CD4-positive, alpha-beta memory T cell (primary cell): ENCODE results near the gene PRDX4. TPM values are rescaled to one million over a fixed set of nuclear protein-coding genes. Genes with fewer than 3 reads are reported as not detected.
A peak's percentile ranks its signal among the peaks of the same experiment; 100 is the strongest.

Experiments used
- CTCF ChIA-PET: fragments of 350-600 bp; sonication (Branson Sonifier 250); formaldehyde crosslinking; loops from one replicate; lab custom pipeline; 2021; ENCODE audit warnings: inconsistent platforms; ENCODE audit not compliant: partially characterized antibody; lab: Charles Lee
- POLR2A ChIA-PET: fragments of 350-600 bp; sonication (Branson Sonifier 250); formaldehyde crosslinking; loops from one replicate; lab custom pipeline; 2021; ENCODE audit not compliant: partially characterized antibody; lab: Charles Lee
- DNase-seq, 5 donors: peaks; one replicate each; pipeline versions ENCODE4 v3.0.0 to v3.0.0-alpha.2; 2020 to 2022; ENCODE audit warnings: mixed read lengths in 1 of 5
- H3K27ac ChIP-seq: one replicate; pipeline ENCODE4 v1.7.0; 2013; ENCODE audit warnings: low read depth, low read length
- H3K27me3 ChIP-seq: 2 replicates; pipeline ENCODE4 v1.7.0; 2013; ENCODE audit warnings: mild to moderate bottlenecking, low read length, moderate library complexity; ENCODE audit not compliant: insufficient read depth
- H3K36me3 ChIP-seq: 2 replicates; pipeline ENCODE4 v1.7.0; 2013; ENCODE audit warnings: mild to moderate bottlenecking, low read length, moderate library complexity; ENCODE audit not compliant: insufficient read depth
- H3K4me1 ChIP-seq: 2 replicates; pipeline ENCODE4 v1.7.0; 2013; ENCODE audit warnings: mild to moderate bottlenecking, low read length, moderate library complexity; ENCODE audit not compliant: insufficient read depth
- H3K4me3 ChIP-seq, 2 donors: one replicate each; pipeline ENCODE4 v1.7.0; 2013; ENCODE audit warnings: low read length in 2 of 2, mild to moderate bottlenecking in 1 of 2
- H3K9me3 ChIP-seq, 2 donors: one replicate each; pipeline ENCODE4 v1.7.0; 2013; ENCODE audit warnings: low read length in 2 of 2, control low read depth in 1 of 2; ENCODE audit not compliant: control insufficient read depth in 1 of 2
- H3K27ac Mint-ChIP-seq, 7 donors: one replicate each; pipeline ENCODE4 v1.8.0; 2020 to 2021; ENCODE audit warnings: mixed read lengths in 7 of 7, mild to moderate bottlenecking in 6 of 7, inconsistent platforms in 3 of 7, moderate library complexity in 3 of 7
- H3K27me3 Mint-ChIP-seq, 2 donors: one replicate each; pipeline ENCODE4 v1.8.0; 2020 to 2021; ENCODE audit warnings: mixed read lengths in 2 of 2
- H3K36me3 Mint-ChIP-seq, 2 donors: one replicate each; pipeline ENCODE4 v1.8.0; 2020 to 2021; ENCODE audit warnings: mixed read lengths in 2 of 2, inconsistent platforms in 1 of 2, mild to moderate bottlenecking in 1 of 2
- H3K4me1 Mint-ChIP-seq, 4 donors: one replicate each; pipeline ENCODE4 v1.8.0; 2020 to 2021; ENCODE audit warnings: mixed read lengths in 4 of 4, mild to moderate bottlenecking in 1 of 4
- H3K4me3 Mint-ChIP-seq, 8 donors: one replicate each; pipeline ENCODE4 v1.8.0; 2020 to 2021; ENCODE audit warnings: mixed read lengths in 8 of 8, mild to moderate bottlenecking in 7 of 8, moderate library complexity in 6 of 8, inconsistent platforms in 3 of 8
- H3K9me3 Mint-ChIP-seq, 8 donors: one replicate each; pipeline ENCODE4 v1.8.0; 2020 to 2021; ENCODE audit warnings: mixed read lengths in 8 of 8, mild to moderate bottlenecking in 5 of 8, inconsistent platforms in 3 of 8, moderate library complexity in 1 of 8
- intact Hi-C: fragments of 100-400 bp; cut with micrococcal nuclease; formaldehyde crosslinking; loops from one replicate; pipeline ENCODE4 v1.15.1; 2023
- polyA plus RNA-seq, 2 donors: library from polyadenylated mRNA; unstranded; fragments of 300-500 nt; fragmentation: Illumina TruSeq; gene quantifications; one replicate each; pipeline ENCODE4 v1.2.3, GENCODE V29; 2021
- total RNA-seq, 2 experiments: library from RNA; stranded (reverse); gene quantifications; one replicate each; pipeline ENCODE4 v1.2.3, GENCODE V29; 2021

Gene PRDX4
- total and polyA plus RNA-seq, 4 experiments from 2014 or later = 13.1 to 65.5 (median 39.2) TPM

GRCh38 chrX:23704673-23705206 is 37.4 kb downstream of the PRDX4 start:
- ChIA-PET CTCF (no interaction called here), POLR2A (no interaction called here)
- intact Hi-C loops = no loop called here
- Histone ChIP-seq H3K27ac (no peak overlapping the region), H3K9me3 (no peaks in the 10 kb centered on the region), H3K4me3 (no peak overlapping the region), H3K36me3 (peaks cover 14% of the 10 kb centered on the region), H3K27me3 (no peaks in the 10 kb centered on the region), H3K4me1 (no peaks in the 10 kb centered on the region)
- DNase-seq = no peak
- H3K4me3 Mint-ChIP-seq = no peak overlapping the region
- H3K27ac Mint-ChIP-seq = no peak overlapping the region
- peaks cover 7 to 24% of the 10 kb centered on the region in 2 donors for H3K36me3 Mint-ChIP-seq
- no peaks in the 10 kb centered on the region for H3K27me3 Mint-ChIP-seq
- peaks cover 0 to 3% (median 0%) of the 10 kb centered on the region in 4 donors for H3K4me1 Mint-ChIP-seq
- no peaks in the 10 kb centered on the region for H3K9me3 Mint-ChIP-seq

GRCh38 chrX:23705235-23705634 is 37.9 kb downstream of the PRDX4 start:
- no peak overlapping the region for H3K4me3 ChIP-seq
- DNase-seq = no peak
- Mint-ChIP-seq H3K9me3 (no peaks in the 10 kb centered on the region), H3K27me3 (no peaks in the 10 kb centered on the region), H3K4me3 (no peak overlapping the region), H3K27ac (no peak overlapping the region), H3K36me3 (peaks cover 7 to 24% of the 10 kb centered on the region in 2 donors), H3K4me1 (no peaks in the 10 kb centered on the region)
- intact Hi-C loops = no loop called here
- CTCF ChIA-PET = no interaction called here
- no peaks in the 10 kb centered on the region for H3K9me3 ChIP-seq
- no peaks in the 10 kb centered on the region for H3K4me1 ChIP-seq
- no peak overlapping the region for H3K27ac ChIP-seq
- no peaks in the 10 kb centered on the region for H3K27me3 ChIP-seq
- POLR2A ChIA-PET = no interaction called here
- H3K36me3 ChIP-seq = peaks cover 14% of the 10 kb centered on the region

- H3K36me3 Mint-ChIP-seq = peaks cover 14 to 38% of the 10 kb centered on the region in 2 donors
- H3K4me1 ChIP-seq = no peaks in the 10 kb centered on the region
- H3K27me3 ChIP-seq = no peaks in the 10 kb centered on the region
- POLR2A ChIA-PET = no interaction called here
- H3K4me1 Mint-ChIP-seq = no peaks in the 10 kb centered on the region
- no peaks in the 10 kb centered on the region for H3K9me3 ChIP-seq
- H3K4me3 ChIP-seq = no peak overlapping the region
- H3K27me3 Mint-ChIP-seq = no peaks in the 10 kb centered on the region
- no peak for DNase-seq
- H3K36me3 ChIP-seq = no peaks in the 10 kb centered on the region
- no peaks in the 10 kb centered on the region for H3K9me3 Mint-ChIP-seq
- CTCF ChIA-PET = interaction anchor here (0.9 kb wide), 1 partner anchor 9 kb away, joined by 3 read pairs; no protein-coding TSS in a partner anchor
- H3K4me3 Mint-ChIP-seq = no peak overlapping the region
- intact Hi-C loops = no loop called here
- H3K27ac ChIP-seq = no peak overlapping the region
- H3K27ac Mint-ChIP-seq = peak overlapping the region in 1 of 7 donors; percentile 60
Measured at GRCh38 chrX:23720117-23720677, 52.9 kb downstream of the PRDX4 start.

GRCh38 chrX:23726191-23726590 is 58.9 kb downstream of the PRDX4 start:
- H3K4me1 Mint-ChIP-seq = no peaks in the 10 kb centered on the region
- peaks cover 7 to 44% of the 10 kb centered on the region in 2 donors for H3K36me3 Mint-ChIP-seq
- ChIA-PET POLR2A (no interaction called here), CTCF (no interaction called here)
- Histone ChIP-seq H3K27me3 (no peaks in the 10 kb centered on the region), H3K27ac (no peak overlapping the region), H3K9me3 (no peaks in the 10 kb centered on the region), H3K4me1 (no peaks in the 10 kb centered on the region), H3K4me3 (no peak overlapping the region), H3K36me3 (no peaks in the 10 kb centered on the region)
- intact Hi-C loops = no loop called here
- DNase-seq = no peak
- peak overlapping the region in 2 of 7 donors; percentile 36 to 62 for H3K27ac Mint-ChIP-seq
- H3K4me3 Mint-ChIP-seq = no peak overlapping the region
- no peaks in the 10 kb centered on the region for H3K9me3 Mint-ChIP-seq
- no peaks in the 10 kb centered on the region for H3K27me3 Mint-ChIP-seq

GRCh38 chrX:23727206-23727605 is 59.9 kb downstream of the PRDX4 start:
- peaks cover 0 to 1% (median 0%) of the 10 kb centered on the region in 4 donors for H3K4me1 Mint-ChIP-seq
- Histone ChIP-seq H3K9me3 (no peaks in the 10 kb centered on the region), H3K36me3 (no peaks in the 10 kb centered on the region), H3K4me3 (no peak overlapping the region), H3K27me3 (no peaks in the 10 kb centered on the region), H3K4me1 (no peaks in the 10 kb centered on the region), H3K27ac (no peak overlapping the region)
- H3K27me3 Mint-ChIP-seq = no peaks in the 10 kb centered on the region
- peaks cover 7 to 46% of the 10 kb centered on the region in 2 donors for H3K36me3 Mint-ChIP-seq
- intact Hi-C loops = no loop called here
- H3K27ac Mint-ChIP-seq = peak overlapping the region in 2 of 7 donors; percentile 23 to 25
- no peaks in the 10 kb centered on the region for H3K9me3 Mint-ChIP-seq
- no peak for DNase-seq
- no peak overlapping the region for H3K4me3 Mint-ChIP-seq
- ChIA-PET POLR2A (no interaction called here), CTCF (interaction anchor here (1.3 kb wide), 1 partner anchor 174 kb away, joined by 3 read pairs; no protein-coding TSS in a partner anchor)

GRCh38 chrX:23729214-23729613 is 61.9 kb downstream of the PRDX4 start:
- CTCF ChIA-PET = no interaction called here

GRCh38 chrX:23731951-23732350 is 64.7 kb downstream of the PRDX4 start:
- H3K27me3 Mint-ChIP-seq = no peaks in the 10 kb centered on the region
- POLR2A ChIA-PET = no interaction called here
- H3K4me3 Mint-ChIP-seq = no peak overlapping the region
- Histone ChIP-seq H3K4me1 (no peaks in the 10 kb centered on the region), H3K4me3 (no peak overlapping the region), H3K27ac (no peak overlapping the region), H3K9me3 (no peaks in the 10 kb centered on the region), H3K27me3 (no peaks in the 10 kb centered on the region), H3K36me3 (no peaks in the 10 kb centered on the region)
- H3K4me1 Mint-ChIP-seq = peaks cover 2 to 13% (median 8%) of the 10 kb centered on the region in 4 donors
- H3K27ac Mint-ChIP-seq = peak overlapping the region in 1 of 7 donors; percentile 35
- H3K9me3 Mint-ChIP-seq = no peaks in the 10 kb centered on the region
- peaks cover 0 to 42% of the 10 kb centered on the region in 2 donors for H3K36me3 Mint-ChIP-seq
- intact Hi-C loops = no loop called here
- CTCF ChIA-PET = interaction anchor here (1.3 kb wide), 1 partner anchor 169 kb away, joined by 4 read pairs; no protein-coding TSS in a partner anchor
- DNase-seq = no peak

More at GRCh38 chrX:23729214-23729613, 61.9 kb downstream of the PRDX4 start:
- Histone ChIP-seq H3K4me1 (no peaks in the 10 kb centered on the region), H3K36me3 (no peaks in the 10 kb centered on the region), H3K27me3 (no peaks in the 10 kb centered on the region), H3K27ac (no peak overlapping the region), H3K4me3 (no peak overlapping the region), H3K9me3 (no peaks in the 10 kb centered on the region)
- no peak for DNase-seq
- Mint-ChIP-seq H3K27me3 (no peaks in the 10 kb centered on the region), H3K9me3 (no peaks in the 10 kb centered on the region), H3K27ac (no peak overlapping the region), H3K4me1 (peaks cover 2 to 8% (median 7%) of the 10 kb centered on the region in 4 donors), H3K36me3 (peaks cover 0 to 42% of the 10 kb centered on the region in 2 donors), H3K4me3 (no peak overlapping the region)
- POLR2A ChIA-PET = no interaction called here
- intact Hi-C loops = no loop called here
